K562 (cell line): Measurements from ENCODE around the gene KIF5A. TPM values are rescaled to one million over a fixed set of nuclear protein-coding genes. Genes with fewer than 3 reads are reported as not detected.

ENCODE experiments used
- ATAC-seq: fragments of 200-7000 bp; cut with Tn5 transposase; 3 replicates; pipeline ENCODE4 v1.9.1; 2020; ENCODE audit warnings: moderate library complexity
- BruUV-seq: library from RNA; stranded (reverse); fragments of 400-500 nt; replicated peaks from 2 replicates; lab custom pipeline; 2021; lab: Mats Ljungman, UMichigan
- CTCF ChIA-PET: fragments of 300-600 bp; formaldehyde crosslinking; extraction: SDS; loops from one replicate; lab custom pipeline; 2021; ENCODE audit warnings: low intra/inter-chr PET ratio; lab: Yijun Ruan, JAX
- POLR2A ChIA-PET: fragments of 300-600, 350-650 bp; sonication (Branson Sonifier 250); formaldehyde crosslinking; extraction: SDS; loops from one replicate; lab custom pipeline; 2021; ENCODE audit warnings: antibody characterized with exemption, inconsistent platforms; lab: Yijun Ruan, JAX
- DNase-seq, 4 experiments: peaks; one replicate each; pipeline versions ENCODE4 v3.0.0 to v3.0.0-alpha.2; 2011 to 2018; ENCODE audit warnings: low spot score in 3 of 4, mixed read lengths in 3 of 4; ENCODE audit errors: extremely low read depth in 1 of 4
- FAIRE-seq: peaks from 2 replicates; lab custom pipeline; 2011; peaks lifted over from hg19 to GRCh38; lab: Jason Lieb, UNC
- H2AFZ ChIP-seq: 2 replicates; pipeline ENCODE4 v1.6.0; 2011; ENCODE audit warnings: low read depth, low read length, control low read depth, inconsistent platforms
- H3K27ac ChIP-seq: fragments of 200-600 bp; 3 replicates; pipeline ENCODE4 v1.8.0; 2011; ENCODE audit warnings: low read depth, mild to moderate bottlenecking, control low read depth, inconsistent platforms, low read length, moderate library complexity, mixed read lengths; ENCODE audit errors: extremely low read depth
- H3K27me3 ChIP-seq, 2 experiments: fragments of 300-600 bp in 1 of 2; 2 replicates in 1 of 2; 3 replicates in 1 of 2; pipeline versions ENCODE4 v1.6.0 to v1.8.0; 2011; ENCODE audit warnings: inconsistent platforms in 2 of 2, low read length in 2 of 2, mild to moderate bottlenecking in 1 of 2, mixed read lengths in 1 of 2, moderate library complexity in 1 of 2; ENCODE audit not compliant: control insufficient read depth in 2 of 2, insufficient read depth in 2 of 2
- H3K36me3 ChIP-seq: fragments of 300-600 bp; 3 replicates; pipeline ENCODE4 v1.8.0; 2011; ENCODE audit warnings: mild to moderate bottlenecking, low read length, inconsistent platforms; ENCODE audit not compliant: control insufficient read depth, insufficient read depth
- H3K4me1 ChIP-seq, 2 experiments: fragments of 200-600 bp in 1 of 2; replicated peaks in 1 of 2; 2 replicates in 1 of 2; 3 replicates in 1 of 2; pipeline versions ENCODE4 v1.5.1 to v1.8.0; 2011; ENCODE audit warnings: inconsistent platforms in 2 of 2, low read length in 2 of 2, mild to moderate bottlenecking in 1 of 2, mixed read lengths in 1 of 2, moderate library complexity in 1 of 2; ENCODE audit not compliant: control insufficient read depth in 2 of 2, insufficient read depth in 2 of 2
- H3K4me2 ChIP-seq: 2 replicates; pipeline ENCODE4 v1.6.1; 2011; ENCODE audit warnings: low read length, control low read depth, inconsistent platforms, mixed read lengths; ENCODE audit not compliant: insufficient read depth
- H3K4me3 ChIP-seq: fragments of 200-600 bp; sonication (generic), shearing (Covaris generic); 2 replicates; pipeline ENCODE4 v1.5.1; 2016; ENCODE audit warnings: control low read depth, inconsistent platforms
- H3K79me2 ChIP-seq: fragments of 200-600 bp; 3 replicates; pipeline ENCODE4 v1.8.0; 2011; ENCODE audit warnings: low read length, inconsistent platforms; ENCODE audit not compliant: control insufficient read depth, insufficient read depth
- H3K9ac ChIP-seq, 2 experiments: 2 replicates each; pipeline versions ENCODE4 v1.6.0 to v1.6.1; 2011; ENCODE audit warnings: low read depth in 2 of 2, low read length in 2 of 2, control low read depth in 1 of 2, inconsistent platforms in 1 of 2, mild to moderate bottlenecking in 1 of 2, mixed read lengths in 1 of 2; ENCODE audit not compliant: insufficient read depth in 1 of 2
- H3K9me1 ChIP-seq: one replicate; pipeline ENCODE4 v1.6.0; 2011; ENCODE audit warnings: inconsistent platforms, mild to moderate bottlenecking, low read length, moderate library complexity; ENCODE audit not compliant: control insufficient read depth, insufficient read depth
- H3K9me3 ChIP-seq: replicated peaks from 2 replicates; pipeline ENCODE4 v1.5.1; 2011; ENCODE audit warnings: low read depth, low read length, inconsistent platforms; ENCODE audit not compliant: control insufficient read depth, insufficient read depth
- H4K20me1 ChIP-seq: replicated peaks from 2 replicates; pipeline ENCODE4 v1.6.1; 2011; ENCODE audit warnings: low read length, inconsistent platforms, mixed read lengths; ENCODE audit not compliant: control insufficient read depth, insufficient read depth
- ILK ChIP-seq: fragments of 450-650 bp; IDR thresholded peaks from 2 replicates; pipeline ENCODE4 v1.6.1; 2016; ENCODE audit warnings: missing genetic modification characterization, low read depth, mild to moderate bottlenecking, missing compliant biosample characterization, moderate library complexity, borderline replicate concordance
- SIRT6 ChIP-seq: IDR thresholded peaks from one replicate; pipeline ENCODE4 v1.6.1; 2012; ENCODE audit warnings: low read depth, mild to moderate bottlenecking, control low read depth, inconsistent platforms, low read length, moderate library complexity
- SUPT5H ChIP-seq: fragments of 450-650 bp; IDR thresholded peaks from 2 replicates; pipeline ENCODE4 v1.6.1; 2016
- WGBS: fragments of 100-300 bp; shearing (Covaris generic); methylation state at CpG from one replicate; pipeline ENCODE4 v1.1.6; 2016; ENCODE audit warnings: low coverage, mixed read lengths; ENCODE audit not compliant: insufficient coverage; ENCODE audit errors: missing lambda C conversion rate; 5-methylcytosine and 5-hydroxymethylcytosine counted together
- in situ Hi-C: fragments of 300-500 bp; cut with MboI; formaldehyde crosslinking; loops from 4 replicates; pipeline ENCODE4 v1.15.0; 2018; ENCODE audit warnings: inconsistent platforms, mixed read lengths
- intact Hi-C: fragments of 100-400 bp; cut with micrococcal nuclease; formaldehyde crosslinking; loops from 2 replicates; pipeline ENCODE4 v1.14.2; 2022
- polyA plus RNA-seq, 8 experiments: library from polyadenylated mRNA; depleted of rRNA in 4 of 8; stranded (reverse) in 5 of 8; unstranded in 3 of 8; fragments of >200 nt; fragmentation: Nextera tagmentation in 2 of 8; fragmentation: Illumina TruSeq in 1 of 8; extraction: Ambion mirVana in 2 of 8; extraction: Trizol in 1 of 8; gene quantifications; 2 replicates each; pipeline versions ENCODE4 v1.2.1 to v1.2.3, GENCODE V29; 2011 to 2014; ENCODE audit warnings: inconsistent platforms in 1 of 8, missing spikeins in 1 of 8
- total RNA-seq, 7 experiments: library from RNA; depleted of rRNA in 6 of 7; stranded (reverse); fragments of >200 nt in 6 of 7; fragmentation: Illumina TruSeq in 2 of 7; extraction: Trizol in 2 of 7; gene quantifications; 2 replicates each; pipeline versions ENCODE4 v1.2.1 to v1.2.3, GENCODE V29; 2011 to 2021; ENCODE audit warnings: low replicate concordance in 1 of 7

Gene KIF5A
- total and polyA plus RNA-seq, 9 of the 15 experiments (the other 6 are each of a cell fraction or from before 2014, with no cell fraction given) = 3.4 to 17.7 (median 8.0) TPM

GRCh38 chr12:57586832-57587429 lies 37.1 kb downstream of the KIF5A start:
- FAIRE-seq = no peak
- Histone ChIP-seq H3K9ac (no peak overlapping the region), H2AFZ (no peak overlapping the region), H3K79me2 (peaks cover 9% of the 10 kb centered on the region), H3K27me3 (no peaks in the 10 kb centered on the region), H3K36me3 (peaks cover 32% of the 10 kb centered on the region; the same call in 2 of the 3 replicates), H3K27ac (no peak overlapping the region), H3K4me1 (peaks cover 13 to 20% of the 10 kb centered on the region in 2 experiments), H3K4me3 (no peak overlapping the region)
- DNase-seq = no peak
- POLR2A ChIA-PET = interaction anchor here (0.7 to 1.0 kb wide), 2 partner anchors 14 to 67 kb away, joined by 3 read pairs; no protein-coding TSS in a partner anchor
- intact Hi-C loops = loop anchor here (1.0 kb wide), 1 partner anchor 142 kb away; no protein-coding TSS in a partner anchor
- no TSS peak for BruUV-seq
- 42% methylated on average over 3 of the region's 3 CpGs for WGBS
- TF ChIP-seq SIRT6 (no peak), ILK (tag) (no peak), SUPT5H (peak; percentile 38; the same call in 1 of the 2 replicates)
- TF ChIP-seq, all 486 proteins: peak for 1
- CTCF ChIA-PET = no interaction called here
- H3K9me1 ChIP-seq = no peaks in the 10 kb centered on the region
- in situ Hi-C loops = no loop called here
- H4K20me1 ChIP-seq = peaks cover 3% of the 10 kb centered on the region; the same call in 1 of the 2 replicates
- no peak for ATAC-seq
- no peak overlapping the region for H3K4me2 ChIP-seq
- no peaks in the 10 kb centered on the region for H3K9me3 ChIP-seq
